Pulmonary artery endothelial cell (primary cell): ENCODE measurements around the gene TANGO6. TPM values are rescaled to one million over a fixed set of nuclear protein-coding genes. Genes with fewer than 3 reads are reported as not detected.
"Not testable (repeated sequence)": the region's sequence is repeated elsewhere in the genome, so short reads cannot be mapped to it uniquely, and the experiment has no call there.

Source experiments
- DNase-seq: peaks from one replicate; pipeline ENCODE4 v3.0.0-alpha.2; 2011; ENCODE audit warnings: low read depth, low spot score
- total RNA-seq: library from RNA; depleted of rRNA; stranded (reverse); fragments of >200 nt; gene quantifications from 2 replicates; pipeline ENCODE4 v1.2.3, GENCODE V29; 2014

The TANGO6 gene
- total RNA-seq, result 20.9 and 26.3 TPM in 2 replicates

DNA sequence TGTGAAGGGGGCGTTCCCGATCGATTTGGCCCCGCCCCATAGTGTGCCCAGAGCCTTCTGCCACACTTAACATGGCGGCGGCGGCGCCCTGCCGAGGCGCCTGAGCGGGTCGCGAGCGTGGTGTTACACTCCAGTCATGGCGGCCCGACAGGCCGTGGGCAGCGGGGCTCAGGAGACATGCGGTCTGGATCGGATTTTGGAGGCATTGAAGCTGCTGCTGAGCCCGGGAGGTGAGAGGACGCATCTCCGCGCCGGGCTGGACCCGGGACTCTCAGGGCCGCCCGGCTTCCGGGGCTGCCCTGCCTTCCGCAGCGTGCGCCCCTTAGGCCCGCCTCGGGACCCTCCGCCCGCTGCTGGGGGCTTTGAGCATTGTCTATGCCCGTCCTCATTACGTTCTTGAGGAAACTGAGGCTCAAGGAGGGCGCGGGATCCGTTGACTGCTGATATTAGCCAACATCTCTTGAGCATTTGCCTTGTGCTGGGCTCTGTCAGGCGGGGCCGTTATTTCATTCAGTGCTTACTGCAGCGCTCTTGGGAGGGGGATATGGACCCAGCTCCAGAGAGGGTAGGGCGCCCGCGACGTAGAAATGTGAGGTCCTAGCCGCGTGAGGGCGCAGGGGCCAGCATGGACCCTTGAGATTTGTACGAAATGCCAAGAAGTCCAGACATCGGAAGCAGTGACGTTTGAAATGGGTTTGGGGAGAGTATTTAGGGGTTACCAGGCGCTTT is at the start of gene TANGO6:
TANGO6 (plus strand) TSS at position 50 of the 729 bp plus-strand sequence; CDS start at position 137, 87 bp downstream.
- peak; percentile 30 for DNase-seq

- DNase-seq, result no peak
Measured at GRCh38 chr16:68798398-68798797, 44.9 kb upstream of the TANGO6 start.

- DNase-seq, result peak; percentile 2
Measured at GRCh38 chr16:68800257-68800875, 43.0 kb upstream of the TANGO6 start.

- DNase-seq, result no peak
Measured at GRCh38 chr16:68802190-68802589, 41.1 kb upstream of the TANGO6 start.

GRCh38 chr16:68806422-68806821 is 36.9 kb upstream of the TANGO6 start:
- no peak for DNase-seq

DNA sequence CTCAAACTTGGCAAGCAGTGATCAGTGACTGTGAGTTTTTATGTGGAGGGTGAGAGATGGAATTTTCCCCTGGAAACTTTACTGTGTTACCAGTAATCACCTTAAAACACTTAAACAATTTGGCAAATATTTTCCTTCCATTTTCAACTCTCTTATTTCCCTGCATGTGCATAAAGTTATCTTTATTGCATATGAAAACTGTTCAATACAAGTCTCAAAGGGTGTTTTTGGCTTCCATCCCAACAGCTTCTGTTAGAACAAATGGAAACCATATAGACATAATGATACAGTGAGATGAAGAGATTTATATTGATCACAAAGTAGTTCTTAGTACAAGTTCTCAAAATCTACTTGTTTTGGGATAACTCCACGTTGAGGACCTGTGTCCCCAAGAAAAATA is 36.4 kb upstream of the TANGO6 start:
- no peak for DNase-seq

GRCh38 chr16:68814516-68814915 is 28.8 kb upstream of the TANGO6 start:
- DNase-seq, result no peak

- peak; percentile 37 for DNase-seq
Measured at GRCh38 chr16:68823401-68824135, 19.8 kb upstream of the TANGO6 start.

- DNase-seq, result no peak
Measured at GRCh38 chr16:68825427-68825826, 17.9 kb upstream of the TANGO6 start.

GRCh38 chr16:68826652-68827051 is 16.7 kb upstream of the TANGO6 start:
- no peak for DNase-seq

- no peak for DNase-seq
Measured at GRCh38 chr16:68833251-68833650, 10.1 kb upstream of the TANGO6 start.

- DNase-seq, result no peak
Measured at GRCh38 chr16:68834550-68834949, 8.8 kb upstream of the TANGO6 start.

- no peak for DNase-seq
Measured at GRCh38 chr16:68835970-68836369, 7.4 kb upstream of the TANGO6 start.

- no peak for DNase-seq
Measured at GRCh38 chr16:68839831-68840230, 3.5 kb upstream of the TANGO6 start.

DNA sequence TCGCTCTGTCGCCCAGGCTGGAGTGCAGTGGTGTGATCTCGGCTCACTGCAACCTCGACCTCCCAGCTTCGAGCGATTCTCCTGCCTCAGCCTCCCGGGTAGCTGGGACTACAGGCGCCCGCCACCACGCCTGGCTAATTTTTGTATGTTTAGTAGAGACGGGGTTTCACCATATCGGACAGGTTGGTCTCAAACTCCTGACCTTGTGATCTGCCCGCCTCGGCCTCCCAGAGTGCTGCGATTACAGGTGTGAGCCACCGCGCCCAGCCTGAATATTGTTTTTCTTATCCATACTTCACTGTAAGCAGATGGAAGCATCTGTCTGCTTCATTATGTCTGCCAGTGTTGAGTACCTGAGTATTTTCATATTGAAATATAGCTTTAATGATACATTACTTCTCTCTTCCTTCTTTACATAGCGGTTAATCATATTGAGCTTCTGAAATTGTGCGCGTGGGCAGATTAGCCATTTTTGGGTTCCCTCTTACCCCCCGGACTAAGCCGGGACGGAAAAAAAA is 308 bp upstream of the TANGO6 start:
- not testable (repeated sequence) for DNase-seq

- DNase-seq, result no peak
Measured at GRCh38 chr16:68844211-68844564, 857 bp downstream of the TANGO6 start.

GRCh38 chr16:68848786-68849185 is 5.5 kb downstream of the TANGO6 start:
- DNase-seq, result no peak

DNA sequence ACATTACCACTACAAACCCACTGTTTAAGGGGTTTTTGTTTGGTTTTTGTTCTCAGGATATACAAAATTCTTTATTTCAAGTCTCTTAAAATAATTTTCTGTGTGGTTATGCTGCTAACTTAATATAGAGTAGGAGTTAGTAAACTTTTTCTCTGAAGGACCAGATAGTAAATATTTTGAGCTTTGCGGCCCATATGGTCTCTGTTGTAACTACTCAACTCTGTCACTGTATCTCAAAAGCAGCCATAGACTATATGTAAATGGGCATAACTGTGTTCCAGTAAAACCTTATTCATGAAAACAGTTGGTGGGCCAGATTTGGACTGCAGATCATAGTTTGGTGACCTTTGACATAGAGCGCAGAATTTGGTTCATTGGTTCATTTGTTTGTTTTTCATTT is 7.2 kb downstream of the TANGO6 start:
- no peak for DNase-seq

- no peak for DNase-seq
Measured at GRCh38 chr16:68851601-68852000, 8.3 kb downstream of the TANGO6 start.

DNA sequence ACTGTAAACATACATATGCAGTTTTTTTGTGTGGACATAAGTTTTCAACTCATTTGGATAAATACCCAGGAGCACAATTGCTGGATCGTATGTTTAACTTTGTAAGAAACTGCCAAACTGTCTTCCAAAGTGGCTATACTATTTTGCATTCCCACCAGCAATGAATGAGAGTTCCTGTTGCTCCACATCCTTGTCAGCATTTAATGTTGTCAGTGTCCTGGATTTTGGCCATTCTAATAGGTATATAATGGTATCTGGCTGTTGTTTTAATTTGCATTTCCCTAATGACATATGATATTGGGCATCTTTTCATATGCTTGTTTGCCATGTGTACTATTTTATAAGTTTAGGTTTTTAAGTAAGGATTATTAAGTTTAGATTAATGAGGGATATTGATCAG is 14.1 kb downstream of the TANGO6 start:
- no peak for DNase-seq

GRCh38 chr16:68859828-68860227 is 16.5 kb downstream of the TANGO6 start:
- no peak for DNase-seq
